C4-2B (cell line): Measurements from ENCODE around the gene BABAM2.

Experiments used
- ZFX ChIP-seq: fragments of 450-650 bp; IDR thresholded peaks from 2 replicates; pipeline ENCODE4 v1.6.1; 2017
- TF ChIP-seq, protein P1 (sequence below): fragments of 450-650 bp; conservative IDR thresholded peaks from 2 replicates; pipeline ENCODE4 v1.5.1; 2017; ENCODE audit warnings: mild to moderate bottlenecking

DNA sequence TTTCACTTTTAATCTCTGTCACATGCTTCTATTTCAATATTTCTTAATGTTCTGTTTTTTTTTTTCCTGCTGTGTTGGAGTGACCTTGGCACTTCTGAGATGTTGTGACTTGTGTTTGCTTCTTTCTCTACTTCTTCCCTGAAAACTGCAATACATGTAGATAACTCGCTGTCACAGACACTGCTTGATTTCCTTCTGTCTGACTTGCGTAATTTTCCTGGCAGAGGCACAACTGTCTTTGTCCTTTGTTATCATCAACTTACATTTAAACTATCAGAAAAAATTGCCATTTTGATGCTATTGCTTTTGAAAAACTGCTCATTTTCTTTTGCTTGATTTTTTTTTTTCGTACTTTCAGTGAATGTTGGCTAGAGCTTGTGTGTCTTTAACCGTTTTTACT, 69.0 kb downstream of the BABAM2 start:
- TF ChIP-seq, protein P1, sequence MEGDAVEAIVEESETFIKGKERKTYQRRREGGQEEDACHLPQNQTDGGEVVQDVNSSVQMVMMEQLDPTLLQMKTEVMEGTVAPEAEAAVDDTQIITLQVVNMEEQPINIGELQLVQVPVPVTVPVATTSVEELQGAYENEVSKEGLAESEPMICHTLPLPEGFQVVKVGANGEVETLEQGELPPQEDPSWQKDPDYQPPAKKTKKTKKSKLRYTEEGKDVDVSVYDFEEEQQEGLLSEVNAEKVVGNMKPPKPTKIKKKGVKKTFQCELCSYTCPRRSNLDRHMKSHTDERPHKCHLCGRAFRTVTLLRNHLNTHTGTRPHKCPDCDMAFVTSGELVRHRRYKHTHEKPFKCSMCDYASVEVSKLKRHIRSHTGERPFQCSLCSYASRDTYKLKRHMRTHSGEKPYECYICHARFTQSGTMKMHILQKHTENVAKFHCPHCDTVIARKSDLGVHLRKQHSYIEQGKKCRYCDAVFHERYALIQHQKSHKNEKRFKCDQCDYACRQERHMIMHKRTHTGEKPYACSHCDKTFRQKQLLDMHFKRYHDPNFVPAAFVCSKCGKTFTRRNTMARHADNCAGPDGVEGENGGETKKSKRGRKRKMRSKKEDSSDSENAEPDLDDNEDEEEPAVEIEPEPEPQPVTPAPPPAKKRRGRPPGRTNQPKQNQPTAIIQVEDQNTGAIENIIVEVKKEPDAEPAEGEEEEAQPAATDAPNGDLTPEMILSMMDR = no peak
- no peak for TF ChIP-seq ZFX
